Colonic mucosa (tissue), 4 donors: ENCODE measurements around the gene ZNF136. TPM values are rescaled to one million over a fixed set of nuclear protein-coding genes. Genes with fewer than 3 reads are reported as not detected.

Experiments
- DNase-seq: peaks from one replicate; pipeline ENCODE4 v3.0.0-alpha.2; 2020
- H3K27ac ChIP-seq: fragments of 200-600 bp; one replicate; pipeline ENCODE4 v1.8.0; 2021
- H3K27me3 ChIP-seq: fragments of 200-600 bp; one replicate; pipeline ENCODE4 v1.8.0; 2021
- H3K36me3 ChIP-seq: fragments of 200-600 bp; one replicate; pipeline ENCODE4 v1.8.0; 2021
- H3K4me1 ChIP-seq: fragments of 200-600 bp; one replicate; pipeline ENCODE4 v1.8.0; 2021; ENCODE audit warnings: mild to moderate bottlenecking
- H3K4me3 ChIP-seq: fragments of 200-600 bp; one replicate; pipeline ENCODE4 v1.8.0; 2021
- H3K9ac ChIP-seq, 2 donors: one replicate each; pipeline ENCODE4 v1.7.0; 2013; ENCODE audit warnings: control low read depth in 2 of 2, low read depth in 2 of 2, low read length in 2 of 2
- H3K9me3 ChIP-seq: fragments of 200-600 bp; one replicate; pipeline ENCODE4 v1.8.0; 2021
- intact Hi-C: fragments of 100-400 bp; cut with DNase I; formaldehyde crosslinking; loops from one replicate; pipeline ENCODE4 v1.14.1; 2022
- total RNA-seq, 2 donors: library from RNA; stranded (reverse); fragmentation: NEBNext Ultra II Directional in 1 of 2; extraction: Animal tissue kit (Norgen Biotek cat#: 25700) in 1 of 2; gene quantifications; one replicate each; pipeline ENCODE4 v1.2.1, GENCODE V29; 2021
- TF ChIP-seq, protein P1 (sequence below): fragments of 200-600 bp; IDR thresholded peaks from one replicate; pipeline ENCODE4 v1.8.0; 2022; ENCODE audit warnings: antibody characterized with exemption, mild to moderate bottlenecking
- donor health status: healthy.
- donor health status: DM: no; HTN: no; CAD: no.
- donor health status: DM: no; HTN: no; CAD: no.

Gene ZNF136
- total RNA-seq, 2 donors from 2014 or later, result 4.6 to 7.1 TPM

DNA sequence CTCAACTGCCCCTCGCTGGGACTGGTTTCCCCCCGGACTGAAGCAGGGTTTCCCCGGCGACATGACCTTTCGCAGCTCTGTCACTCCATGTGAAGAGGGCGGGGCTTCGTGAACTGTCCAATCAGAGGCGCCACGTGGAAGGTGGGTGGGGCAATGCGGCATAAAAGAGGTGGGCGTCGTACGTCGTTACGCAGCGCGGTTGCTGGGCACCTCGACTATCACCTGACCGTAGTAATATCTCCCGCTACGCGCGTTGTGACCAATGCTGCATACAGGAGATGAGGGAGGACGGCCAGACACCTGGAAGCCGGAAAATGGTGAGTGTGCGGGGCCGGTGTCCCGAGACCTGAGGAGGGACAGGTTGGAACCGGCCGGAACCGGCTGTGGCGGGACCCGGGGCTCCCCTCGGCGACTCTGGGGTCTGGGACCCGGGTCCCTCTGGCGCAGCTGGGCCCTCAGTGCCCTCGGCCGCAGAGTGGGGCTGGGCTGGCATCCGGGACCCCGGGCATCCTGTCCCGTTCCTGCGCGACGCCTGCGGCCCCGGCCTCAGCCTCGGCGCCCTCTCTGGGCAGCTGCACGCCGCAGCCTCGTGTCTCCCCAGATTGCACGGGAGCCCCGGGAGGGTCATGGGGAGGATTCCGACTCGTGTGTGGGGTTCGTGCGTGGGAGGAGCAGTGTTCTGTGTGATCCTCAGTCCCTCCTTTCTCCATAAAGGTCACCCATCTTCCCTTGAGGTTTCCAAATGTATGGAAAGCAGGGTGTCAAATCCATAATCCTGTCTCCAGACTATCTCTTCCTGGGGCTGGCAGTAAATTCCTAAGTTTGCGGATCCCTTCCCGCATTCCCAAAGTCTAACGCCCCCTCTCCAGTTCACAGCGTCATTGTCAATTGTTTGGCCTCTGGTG, 32.2 kb downstream of the ZNF136 start:
- DNase-seq, result peak; percentile 93
- Histone ChIP-seq H3K4me1 (no peaks in the 10 kb centered on the region), H3K27me3 (no peaks in the 10 kb centered on the region), H3K27ac (peak overlapping the region; percentile 67), H3K9me3 (no peaks in the 10 kb centered on the region), H3K9ac (peak overlapping the region; percentile 48 to 59), H3K4me3 (peak overlapping the region; percentile 60), H3K36me3 (no peaks in the 10 kb centered on the region)
- TF ChIP-seq, protein P1, sequence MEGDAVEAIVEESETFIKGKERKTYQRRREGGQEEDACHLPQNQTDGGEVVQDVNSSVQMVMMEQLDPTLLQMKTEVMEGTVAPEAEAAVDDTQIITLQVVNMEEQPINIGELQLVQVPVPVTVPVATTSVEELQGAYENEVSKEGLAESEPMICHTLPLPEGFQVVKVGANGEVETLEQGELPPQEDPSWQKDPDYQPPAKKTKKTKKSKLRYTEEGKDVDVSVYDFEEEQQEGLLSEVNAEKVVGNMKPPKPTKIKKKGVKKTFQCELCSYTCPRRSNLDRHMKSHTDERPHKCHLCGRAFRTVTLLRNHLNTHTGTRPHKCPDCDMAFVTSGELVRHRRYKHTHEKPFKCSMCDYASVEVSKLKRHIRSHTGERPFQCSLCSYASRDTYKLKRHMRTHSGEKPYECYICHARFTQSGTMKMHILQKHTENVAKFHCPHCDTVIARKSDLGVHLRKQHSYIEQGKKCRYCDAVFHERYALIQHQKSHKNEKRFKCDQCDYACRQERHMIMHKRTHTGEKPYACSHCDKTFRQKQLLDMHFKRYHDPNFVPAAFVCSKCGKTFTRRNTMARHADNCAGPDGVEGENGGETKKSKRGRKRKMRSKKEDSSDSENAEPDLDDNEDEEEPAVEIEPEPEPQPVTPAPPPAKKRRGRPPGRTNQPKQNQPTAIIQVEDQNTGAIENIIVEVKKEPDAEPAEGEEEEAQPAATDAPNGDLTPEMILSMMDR, result no peak
- intact Hi-C loops, result no loop called here

- H3K9me3 ChIP-seq, result no peaks in the 10 kb centered on the region
- TF ChIP-seq, protein P1, result no peak
- H3K36me3 ChIP-seq, result no peaks in the 10 kb centered on the region
- H3K9ac ChIP-seq, result no peak overlapping the region
- H3K4me3 ChIP-seq, result no peak overlapping the region
- H3K4me1 ChIP-seq, result no peaks in the 10 kb centered on the region
- no peak overlapping the region for H3K27ac ChIP-seq
- no peaks in the 10 kb centered on the region for H3K27me3 ChIP-seq
- intact Hi-C loops, result no loop called here
- DNase-seq, result no peak
Measured at GRCh38 chr19:12198136-12198535, 35.2 kb downstream of the ZNF136 start.

- H3K9ac ChIP-seq, result no peak overlapping the region
- no peaks in the 10 kb centered on the region for H3K4me1 ChIP-seq
- H3K4me3 ChIP-seq, result no peak overlapping the region
- intact Hi-C loops, result loop anchor here (5.0 kb wide), 1 partner anchor 362 kb away; no protein-coding TSS in a partner anchor
- no peaks in the 10 kb centered on the region for H3K9me3 ChIP-seq
- no peaks in the 10 kb centered on the region for H3K36me3 ChIP-seq
- TF ChIP-seq, protein P1, result no peak
- no peaks in the 10 kb centered on the region for H3K27me3 ChIP-seq
- H3K27ac ChIP-seq, result no peak overlapping the region
- no peak for DNase-seq
Measured at GRCh38 chr19:12199757-12200419, 37.0 kb downstream of the ZNF136 start.

- Histone ChIP-seq H3K27me3 (no peaks in the 10 kb centered on the region), H3K9ac (no peak overlapping the region), H3K36me3 (no peaks in the 10 kb centered on the region), H3K4me1 (no peaks in the 10 kb centered on the region), H3K9me3 (no peaks in the 10 kb centered on the region), H3K4me3 (no peak overlapping the region), H3K27ac (no peak overlapping the region)
- intact Hi-C loops, result loop anchor here (5.0 kb wide), 1 partner anchor 360 kb away; no protein-coding TSS in a partner anchor
- TF ChIP-seq, protein P1, result peak; percentile 32
- peak; percentile 61 for DNase-seq
Measured at GRCh38 chr19:12202250-12202649, 39.4 kb downstream of the ZNF136 start.

DNA sequence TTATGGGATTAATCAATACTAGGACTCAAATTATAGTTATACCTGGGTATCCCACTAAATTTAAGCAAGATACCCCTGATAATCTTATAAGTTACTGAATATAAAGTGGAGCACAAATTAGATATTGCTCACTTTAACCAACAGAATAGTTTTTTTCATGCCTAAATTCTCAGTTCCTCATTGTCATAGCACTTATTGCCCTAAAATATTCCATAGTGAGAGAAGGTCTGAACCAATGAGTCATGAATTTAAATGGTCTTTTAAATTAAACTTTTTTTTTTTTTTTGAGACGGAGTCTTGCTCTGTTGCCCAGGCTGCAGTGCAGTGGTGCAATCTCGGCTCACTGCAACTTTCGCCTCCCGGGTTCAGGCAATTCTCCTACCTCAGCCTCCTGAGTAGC, 42.4 kb downstream of the ZNF136 start:
- TF ChIP-seq, protein P1, result no peak
- no peak overlapping the region for H3K4me3 ChIP-seq
- no peak overlapping the region for H3K9ac ChIP-seq
- intact Hi-C loops, result no loop called here
- no peaks in the 10 kb centered on the region for H3K27me3 ChIP-seq
- H3K27ac ChIP-seq, result no peak overlapping the region
- no peak for DNase-seq
- H3K9me3 ChIP-seq, result peaks cover 5% of the 10 kb centered on the region
- no peaks in the 10 kb centered on the region for H3K4me1 ChIP-seq
- no peaks in the 10 kb centered on the region for H3K36me3 ChIP-seq
